Heart right ventricle (tissue), 16 donors: ENCODE results near the gene CNGA4. TPM values are rescaled to one million over a fixed set of nuclear protein-coding genes. Genes with fewer than 3 reads are reported as not detected.

Experiments used
- ATAC-seq, 8 donors: fragments of 200-7000 bp; cut with Tn5 transposase; one replicate each; pipeline ENCODE4 v1.9.1; 2020; ENCODE audit warnings: mild to moderate bottlenecking in 8 of 8, moderate library complexity in 8 of 8, moderate number of reproducible peaks in 1 of 8
- DNase-seq, 2 donors: peaks; one replicate each; pipeline ENCODE4 v3.0.0-alpha.2; 2020
- H3K27ac ChIP-seq, 10 donors: fragments of 200-600 bp; sonication (generic) in 2 of 10; one replicate each; pipeline versions ENCODE4 v1.5.0 to v1.8.0; 2020 to 2022; ENCODE audit warnings: mild to moderate bottlenecking in 3 of 10
- H3K27me3 ChIP-seq, 7 donors: fragments of 200-600 bp; one replicate each; pipeline ENCODE4 v1.8.0; 2021 to 2022; ENCODE audit warnings: mild to moderate bottlenecking in 2 of 7
- H3K36me3 ChIP-seq, 9 donors: fragments of 200-600 bp; sonication (generic) in 1 of 9; one replicate each; pipeline versions ENCODE4 v1.5.0 to v1.8.0; 2020 to 2022; ENCODE audit warnings: mild to moderate bottlenecking in 2 of 9
- H3K4me1 ChIP-seq, 9 donors: fragments of 200-600 bp; sonication (generic) in 1 of 9; one replicate each; pipeline versions ENCODE4 v1.5.0 to v1.8.0; 2020 to 2022; ENCODE audit warnings: mild to moderate bottlenecking in 4 of 9
- H3K4me3 ChIP-seq, 10 donors: fragments of 200-600 bp; sonication (generic) in 2 of 10; one replicate each; pipeline versions ENCODE4 v1.5.0 to v1.8.0; 2020 to 2022; ENCODE audit warnings: mild to moderate bottlenecking in 7 of 10, moderate library complexity in 2 of 10
- H3K9me3 ChIP-seq, 11 donors: fragments of 200-600 bp in 10 of 11; sonication (generic) in 2 of 11; one replicate each; pipeline versions ENCODE4 v1.5.0 to v1.8.0; 2013 to 2022; ENCODE audit warnings: mild to moderate bottlenecking in 2 of 11, control low read depth in 1 of 11, moderate library complexity in 1 of 11
- CTCF ChIP-seq, 9 donors: fragments of 200-600 bp; sonication (generic) in 2 of 9; IDR thresholded peaks; one replicate each; pipeline versions ENCODE4 v1.5.0 to v1.8.0; 2021 to 2022; ENCODE audit warnings: antibody characterized with exemption in 9 of 9, mild to moderate bottlenecking in 5 of 9, moderate library complexity in 1 of 9
- WGBS, 2 donors: extraction: QIAGEN DNeasy Blood & Tissue Kit; methylation state at CpG; one replicate each; pipeline ENCODE4 v1.1.7; 2013; ENCODE audit warnings: inconsistent platforms in 1 of 2; 5-methylcytosine and 5-hydroxymethylcytosine counted together
- intact Hi-C, 10 donors: fragments of 100-400 bp; cut with DNase I; formaldehyde crosslinking; loops; one replicate each; pipeline versions ENCODE4 v1.11.1 to v1.14.2; 2022
- polyA plus RNA-seq, 2 donors: library from polyadenylated mRNA; stranded (reverse); fragments of 200-250 nt; gene quantifications; one replicate each; pipeline ENCODE4 v1.2.3, GENCODE V29; 2013
- total RNA-seq, 10 donors: library from RNA; stranded (reverse); fragmentation: NEBNext Ultra II Directional in 3 of 10; extraction: Animal tissue kit (Norgen Biotek cat#: 25700) in 3 of 10; gene quantifications; one replicate each; pipeline versions ENCODE4 v1.2.1 to v1.2.4, GENCODE V29; 2021 to 2023
- donor health status: Arrhythmogenic right ventricular cardiomyopathy.
- donor health status: ischemic (EF 13 %, LVEDD 7.1; RV severe dilation, severe dysfunction).
- donor health status: healthy with polysubstance abuse.
- donor health status: DM: no; HTN: yes; CAD: no.
- donor health status: DM: no; HTN: no; CAD: no.
- donor health status: ischemic (EF 25% LVEDD 6.9; RV normal size, moderate dysfunction).
- donor health status: ischemic (EF 25% LVEDD 5.7; RV mildly dilated, moderate dysfunction).
- donor health status: healthy.
- donor health status: DM: yes; HTN: yes; CAD: no.
- donor health status: Ischemic cardiomyopathy.
- donor health status: ischemic (EF 35%, LVEDD 5.7; RV mildly dilated, moderate dysfunction).
- donor health status: nonischemic (EF 11% LVEDD 7.7; RV severe dilation, severe dysfunction).
- donor health status: DM: yes; HTN: yes; CAD: no.
- donor health status: PGD.
- donor health status: ischemic (EF 29% LVEDD 5.4; RV normal size, mild dysfunction).
- donor health status: nonischemic (EF 23%, LVEDD 6.1; RV moderate dilation, normal function).

Gene CNGA4
- total and polyA plus RNA-seq, 12 donors, result 0.01 to 0.13 TPM; not detected in 10

GRCh38 chr11:6249770-6250555, 11.1 kb downstream of the CNGA4 start:
- ATAC-seq, result peak in 7 of 8 donors; percentile 47 to 91 (median 77)
- intact Hi-C loops, result loop anchor here in 8 of 10 donors (2.0 to 10.0 kb wide), 7 partner anchors 42 to 113 kb away; no protein-coding TSS in a partner anchor
- no peaks in the 10 kb centered on the region for H3K36me3 ChIP-seq
- WGBS, 2 donors, result 41 to 48% methylated on average over 3 of the region's 3 CpGs
- no peak for TF ChIP-seq CTCF (IDR thresholded peaks at IDR 0.05)
- DNase-seq, result peak; percentile 60 to 73
- no peak overlapping the region for H3K4me3 ChIP-seq
- peak overlapping the region in 2 of 10 donors; percentile 4 to 10 for H3K27ac ChIP-seq
- H3K4me1 ChIP-seq, result peaks cover 0 to 27% (median 6%) of the 10 kb centered on the region in 9 donors
- no peaks in the 10 kb centered on the region for H3K27me3 ChIP-seq
- peaks cover 0 to 5% (median 0%) of the 10 kb centered on the region in 11 donors for H3K9me3 ChIP-seq

GRCh38 chr11:6251120-6251733, 12.3 kb downstream of the CNGA4 start:
- intact Hi-C loops, result loop anchor here in 8 of 10 donors (1.0 to 10.0 kb wide), 8 partner anchors 41 to 112 kb away; no protein-coding TSS in a partner anchor
- Histone ChIP-seq H3K9me3 (peaks cover 0 to 5% (median 0%) of the 10 kb centered on the region in 11 donors), H3K27ac (peak overlapping the region in 4 of 10 donors; percentile 20 to 43 (median 32)), H3K4me3 (no peak overlapping the region), H3K36me3 (no peaks in the 10 kb centered on the region), H3K27me3 (peaks cover 0 to 7% (median 0%) of the 10 kb centered on the region in 7 donors), H3K4me1 (peaks cover 0 to 27% (median 6%) of the 10 kb centered on the region in 9 donors)
- peak; percentile 58 to 66 for DNase-seq
- ATAC-seq, result peak; percentile 82 to 95 (median 86)
- WGBS, 2 donors, result 58% methylated on average over 6 of the region's 6 CpGs
- peak; percentile 46 to 86 (median 77) for TF ChIP-seq CTCF (IDR thresholded peaks at IDR 0.05)

- DNase-seq, result no peak
- 78 to 84% methylated on average over 6 of the region's 6 CpGs for WGBS, 2 donors
- intact Hi-C loops, result loop anchor here in 8 of 10 donors (1.0 to 10.0 kb wide), 8 partner anchors 40 to 111 kb away; no protein-coding TSS in a partner anchor
- H3K27ac ChIP-seq, result peak overlapping the region in 3 of 10 donors; percentile 20 to 56 (median 40)
- peaks cover 0 to 15% (median 4%) of the 10 kb centered on the region in 7 donors for H3K27me3 ChIP-seq
- no peaks in the 10 kb centered on the region for H3K36me3 ChIP-seq
- H3K9me3 ChIP-seq, result peaks cover 0 to 5% (median 0%) of the 10 kb centered on the region in 11 donors
- TF ChIP-seq CTCF (IDR thresholded peaks at IDR 0.05), result no peak
- peaks cover 0 to 27% (median 6%) of the 10 kb centered on the region in 9 donors for H3K4me1 ChIP-seq
- no peak overlapping the region for H3K4me3 ChIP-seq
- ATAC-seq, result peak in 6 of 8 donors; percentile 10 to 45 (median 34)
Measured at GRCh38 chr11:6251990-6252473, 13.1 kb downstream of the CNGA4 start.

GRCh38 chr11:6253197-6253596, 14.3 kb downstream of the CNGA4 start:
- H3K27me3 ChIP-seq, result peaks cover 0 to 27% (median 13%) of the 10 kb centered on the region in 7 donors
- DNase-seq, result no peak
- H3K27ac ChIP-seq, result no peak overlapping the region
- peaks cover 0 to 27% (median 6%) of the 10 kb centered on the region in 9 donors for H3K4me1 ChIP-seq
- peaks cover 0 to 5% (median 0%) of the 10 kb centered on the region in 11 donors for H3K9me3 ChIP-seq
- H3K4me3 ChIP-seq, result no peak overlapping the region
- no peaks in the 10 kb centered on the region for H3K36me3 ChIP-seq
- intact Hi-C loops, result loop anchor here in 5 of 10 donors (5.0 to 10.0 kb wide), 4 partner anchors 39 to 102 kb away; no protein-coding TSS in a partner anchor
- no peak for ATAC-seq
- TF ChIP-seq CTCF (IDR thresholded peaks at IDR 0.05), result no peak
- 96% methylated on average over 1 of the region's 1 CpG for WGBS, 2 donors
